Activated T-helper 9 cell treated with anti-CD3 and anti-CD28 coated beads, Interleukin-2, amount 50 U/mL, for 16 hours (primary cell): ENCODE measurements around the gene ABI3.
A peak's percentile ranks its signal among the peaks of the same experiment; 100 is the strongest.
"Not testable (repeated sequence)": the region's sequence is repeated elsewhere in the genome, so short reads cannot be mapped to it uniquely, and the experiment has no call there.

Source experiments
- DNase-seq: peaks from one replicate; pipeline ENCODE4 v3.0.0-alpha.2; 2020; ENCODE audit warnings: low read depth

ABI3 gene

GRCh38 chr17:49252148-49252695, 41.7 kb downstream of the ABI3 start:
- no peak for DNase-seq

GRCh38 chr17:49254066-49254465, 43.6 kb downstream of the ABI3 start:
- no peak for DNase-seq

GRCh38 chr17:49255125-49255524, 44.6 kb downstream of the ABI3 start:
- no peak for DNase-seq

GRCh38 chr17:49258394-49258793, 47.9 kb downstream of the ABI3 start:
- DNase-seq, result no peak

- no peak for DNase-seq
Observed at GRCh38 chr17:49259663-49260010, 49.1 kb downstream of the ABI3 start.

- DNase-seq, result peak; percentile 34
Observed at GRCh38 chr17:49260011-49260816, 49.7 kb downstream of the ABI3 start.

- peak; percentile 4 for DNase-seq
Observed at GRCh38 chr17:49260817-49261291, 50.3 kb downstream of the ABI3 start.

GRCh38 chr17:49261540-49261939, 51.0 kb downstream of the ABI3 start:
- DNase-seq, result not testable (repeated sequence)

GRCh38 chr17:49266233-49266632, 55.7 kb downstream of the ABI3 start:
- DNase-seq, result no peak

- DNase-seq, result no peak
Observed at GRCh38 chr17:49267912-49268311, 57.4 kb downstream of the ABI3 start.

GRCh38 chr17:49269356-49269755, 58.8 kb downstream of the ABI3 start:
- no peak for DNase-seq
